Mammary epithelial cell (primary cell): ENCODE data around the gene HESX1.

Experiments used
- CTCF ChIP-seq, 2 donors: IDR thresholded peaks in 1 of 2; conservative IDR thresholded peaks in 1 of 2; 2 replicates each; pipeline ENCODE4 v1.5.1; 2011 to 2012; ENCODE audit warnings: inconsistent platforms in 2 of 2, low read length in 2 of 2, mild to moderate bottlenecking in 2 of 2, control low read depth in 1 of 2, low read depth in 1 of 2; ENCODE audit not compliant: insufficient read depth in 1 of 2; ENCODE audit errors: extremely low read depth in 1 of 2
- EZH2 ChIP-seq: IDR thresholded peaks from 2 replicates; pipeline ENCODE4 v1.6.1; 2012; ENCODE audit warnings: low read length, inconsistent platforms, borderline replicate concordance

- TF ChIP-seq EZH2 (no peak), CTCF (conservative IDR thresholded peaks at IDR 0.05 in 1 of 2, IDR thresholded peaks at IDR 0.05 in 1 of 2; ENCODE audit: extremely low read depth in 1 of 2, insufficient read depth in 1 of 2, low read depth in 1 of 2, low read length in 2 of 2) (no peak)
Measured at GRCh38 chr3:57164657-57165573, 34.9 kb downstream of the HESX1 start, which contains the start of gene IL17RD.
